ENCODE measurements around the gene POLG2. TPM values are rescaled to one million over a fixed set of nuclear protein-coding genes. Genes with fewer than 3 reads are reported as not detected.

Gene POLG2
- total and polyA plus RNA-seq, 2 donors (not counting 3 experiments of a cell fraction or from before 2014, with no cell fraction given) = 6.5 to 18.6 TPM

DNA sequence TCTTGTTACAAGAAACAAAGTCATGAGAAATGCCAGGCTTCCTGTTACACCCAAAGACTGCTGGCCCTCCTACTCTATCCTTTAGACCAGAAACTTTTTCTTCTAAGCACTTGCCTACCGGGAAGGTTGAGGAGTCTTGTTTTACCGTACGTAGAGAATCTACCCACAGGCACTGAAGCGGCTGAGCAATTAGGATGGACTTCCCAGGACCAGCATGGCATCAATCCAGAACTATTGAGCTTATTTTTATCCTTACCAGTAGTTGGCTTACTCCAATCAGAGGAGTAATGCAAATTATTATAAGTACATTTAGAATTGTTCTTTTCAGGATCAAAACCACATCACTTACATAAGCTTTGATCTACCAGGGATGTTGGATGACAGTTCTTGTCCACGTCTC lies 35.6 kb upstream of the POLG2 start:
- H3K79me2 ChIP-seq (ENCODE audit: control insufficient read depth, insufficient read depth, low read length) = no peaks in the 10 kb centered on the region
- BruUV-seq (replicated peaks) = no TSS peak
- ChIA-PET POLR2A (no interaction called here), CTCF (no interaction called here)
- no peak overlapping the region for H3K9ac ChIP-seq (replicated peaks; ENCODE audit: extremely low read depth, insufficient read depth, low read length)
- no peak overlapping the region for H3K4me2 ChIP-seq (ENCODE audit: insufficient read depth, low read length)
- dilution Hi-C loops (cut with MboI; ENCODE audit: extremely low pct_ligation_motif_present, low sequenced_read_pairs) = no loop called here
- H2AFZ ChIP-seq (ENCODE audit: low read depth, low read length) = no peak overlapping the region
- H3K9me1 ChIP-seq (replicated peaks; ENCODE audit: control insufficient read depth, extremely low read depth, insufficient read depth, low read length) = no peaks in the 10 kb centered on the region
- no peak overlapping the region for H3K27ac ChIP-seq (ENCODE audit: insufficient read depth, low read depth, low read length)
- no peak overlapping the region for H3K4me3 ChIP-seq (replicated peaks in 1 of 3; ENCODE audit: insufficient read depth in 1 of 3, low read depth in 1 of 3, low read length in 3 of 3)
- H4K20me1 ChIP-seq (replicated peaks; ENCODE audit: control insufficient read depth, extremely low read depth, insufficient read depth, low read length) = no peaks in the 10 kb centered on the region
- H3K9me3 ChIP-seq (replicated peaks; ENCODE audit: control insufficient read depth, insufficient read depth, low read length) = no peaks in the 10 kb centered on the region
- H3K27me3 ChIP-seq (ENCODE audit: control insufficient read depth in 2 of 2, insufficient read depth in 2 of 2, low read length in 2 of 2) = no peaks in the 10 kb centered on the region
- H3K4me1 ChIP-seq (ENCODE audit: control insufficient read depth, extremely low read depth, insufficient read depth, low read length) = no peaks in the 10 kb centered on the region
- no peak for TF ChIP-seq EZH2 (IDR thresholded peaks at IDR 0.05; ENCODE audit: borderline replicate concordance, low read depth, low read length, severe bottlenecking)
- TF ChIP-seq POLR2A (IDR thresholded peaks at IDR 0.05; ENCODE audit: low read depth, low read length) = no peak
- TF ChIP-seq MYC (IDR thresholded peaks at IDR 0.05; ENCODE audit: low read depth, low read length) = no peak
- no peak for TF ChIP-seq GATA2 (IDR thresholded peaks at IDR 0.05; ENCODE audit: insufficient read depth, insufficient read length, low read depth, low read length)
- no peak for TF ChIP-seq MAX (IDR thresholded peaks at IDR 0.05; ENCODE audit: insufficient read depth, insufficient read length)
- no peak for TF ChIP-seq POLR2AphosphoS5 (IDR thresholded peaks at IDR 0.05; ENCODE audit: insufficient read depth, low read depth, low read length)
- TF ChIP-seq, protein P1, sequence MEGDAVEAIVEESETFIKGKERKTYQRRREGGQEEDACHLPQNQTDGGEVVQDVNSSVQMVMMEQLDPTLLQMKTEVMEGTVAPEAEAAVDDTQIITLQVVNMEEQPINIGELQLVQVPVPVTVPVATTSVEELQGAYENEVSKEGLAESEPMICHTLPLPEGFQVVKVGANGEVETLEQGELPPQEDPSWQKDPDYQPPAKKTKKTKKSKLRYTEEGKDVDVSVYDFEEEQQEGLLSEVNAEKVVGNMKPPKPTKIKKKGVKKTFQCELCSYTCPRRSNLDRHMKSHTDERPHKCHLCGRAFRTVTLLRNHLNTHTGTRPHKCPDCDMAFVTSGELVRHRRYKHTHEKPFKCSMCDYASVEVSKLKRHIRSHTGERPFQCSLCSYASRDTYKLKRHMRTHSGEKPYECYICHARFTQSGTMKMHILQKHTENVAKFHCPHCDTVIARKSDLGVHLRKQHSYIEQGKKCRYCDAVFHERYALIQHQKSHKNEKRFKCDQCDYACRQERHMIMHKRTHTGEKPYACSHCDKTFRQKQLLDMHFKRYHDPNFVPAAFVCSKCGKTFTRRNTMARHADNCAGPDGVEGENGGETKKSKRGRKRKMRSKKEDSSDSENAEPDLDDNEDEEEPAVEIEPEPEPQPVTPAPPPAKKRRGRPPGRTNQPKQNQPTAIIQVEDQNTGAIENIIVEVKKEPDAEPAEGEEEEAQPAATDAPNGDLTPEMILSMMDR (IDR thresholded peaks at IDR 0.05; ENCODE audit: extremely low read depth in 1 of 2, insufficient read depth in 1 of 2, low read depth in 1 of 2, low read length in 2 of 2) = no peak
- TF ChIP-seq JUN (IDR thresholded peaks at IDR 0.05; ENCODE audit: borderline replicate concordance, insufficient read depth, insufficient read length, low read depth) = no peak
- no peak for TF ChIP-seq FOS (IDR thresholded peaks at IDR 0.05; ENCODE audit: borderline replicate concordance, insufficient read depth, low read length)
- H3K36me3 ChIP-seq (ENCODE audit: control insufficient read depth in 2 of 2, extremely low read depth in 1 of 2, insufficient read depth in 2 of 2, low read length in 2 of 2) = peaks cover 31 to 38% of the 10 kb centered on the region in 2 experiments
- intact Hi-C loops (cut with micrococcal nuclease) = no loop called here
- no peak for FAIRE-seq
- DNase-seq (ENCODE audit: low read depth, low spot score) = no peak

Measured in endothelial cell of umbilical vein (primary cell).